Activated CD4-positive, alpha-beta memory T cell treated with anti-CD3 and anti-CD28 coated beads, Interleukin-2, amount 10 ng/mL, durations not matched to agents 7 days and 5 days (primary cell): ENCODE data around the gene COL13A1. TPM values are rescaled to one million over a fixed set of nuclear protein-coding genes. Genes with fewer than 3 reads are reported as not detected.

Experiments used
- CTCF ChIA-PET: fragments of 350-600 bp; sonication (Branson Sonifier 250); formaldehyde crosslinking; loops from one replicate; lab custom pipeline; 2021; ENCODE audit warnings: antibody characterized with exemption, inconsistent platforms; lab: Charles Lee
- POLR2A ChIA-PET: fragments of 350-600 bp; sonication (Branson Sonifier 250); formaldehyde crosslinking; loops from one replicate; lab custom pipeline; 2021; ENCODE audit warnings: antibody characterized with exemption; lab: Charles Lee
- DNase-seq: peaks from one replicate; pipeline ENCODE4 v3.0.0-alpha.2; 2020
- H3K27ac Mint-ChIP-seq: one replicate; pipeline ENCODE4 v1.8.0; 2021; ENCODE audit warnings: mild to moderate bottlenecking, mixed read lengths
- H3K27me3 Mint-ChIP-seq: one replicate; pipeline ENCODE4 v1.8.0; 2021; ENCODE audit warnings: mixed read lengths
- H3K36me3 Mint-ChIP-seq: one replicate; pipeline ENCODE4 v1.8.0; 2021; ENCODE audit warnings: low read depth, mixed read lengths
- H3K4me1 Mint-ChIP-seq: one replicate; pipeline ENCODE4 v1.8.0; 2021; ENCODE audit warnings: mixed read lengths
- H3K4me3 Mint-ChIP-seq: one replicate; pipeline ENCODE4 v1.8.0; 2021; ENCODE audit warnings: mild to moderate bottlenecking, mixed read lengths
- H3K9me3 Mint-ChIP-seq: one replicate; pipeline ENCODE4 v1.8.0; 2021; ENCODE audit warnings: mixed read lengths
- total RNA-seq, 2 experiments: library from RNA; stranded (reverse); gene quantifications; one replicate each; pipeline ENCODE4 v1.2.3, GENCODE V29; 2021

The COL13A1 gene
- total RNA-seq, 2 experiments from 2014 or later: not detected

DNA sequence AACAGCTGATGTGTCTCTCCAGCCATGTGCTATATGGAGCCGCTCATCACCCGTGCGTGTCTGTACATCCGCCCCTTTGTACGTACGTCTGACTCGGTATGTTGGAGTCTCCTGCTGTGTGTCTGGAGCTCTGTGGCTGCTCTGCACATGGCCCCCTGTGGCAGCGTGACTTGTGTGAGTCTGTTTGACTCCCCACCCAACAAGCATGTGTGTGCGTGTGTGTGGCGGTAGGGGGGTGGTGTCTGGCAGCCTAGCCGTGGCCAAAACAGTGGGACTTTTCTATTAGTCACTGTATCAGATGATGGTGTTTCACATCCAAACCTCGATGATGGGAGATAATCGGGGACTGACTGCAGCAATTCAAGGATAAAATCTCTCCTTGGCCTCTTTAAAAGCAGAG, 94.1 kb downstream of the COL13A1 start:
- Mint-ChIP-seq H3K36me3 (no peaks in the 10 kb centered on the region), H3K27me3 (no peaks in the 10 kb centered on the region), H3K4me3 (no peak overlapping the region), H3K9me3 (no peaks in the 10 kb centered on the region), H3K4me1 (no peaks in the 10 kb centered on the region), H3K27ac (no peak overlapping the region)
- ChIA-PET POLR2A (no interaction called here), CTCF (no interaction called here)
- DNase-seq: no peak

DNA sequence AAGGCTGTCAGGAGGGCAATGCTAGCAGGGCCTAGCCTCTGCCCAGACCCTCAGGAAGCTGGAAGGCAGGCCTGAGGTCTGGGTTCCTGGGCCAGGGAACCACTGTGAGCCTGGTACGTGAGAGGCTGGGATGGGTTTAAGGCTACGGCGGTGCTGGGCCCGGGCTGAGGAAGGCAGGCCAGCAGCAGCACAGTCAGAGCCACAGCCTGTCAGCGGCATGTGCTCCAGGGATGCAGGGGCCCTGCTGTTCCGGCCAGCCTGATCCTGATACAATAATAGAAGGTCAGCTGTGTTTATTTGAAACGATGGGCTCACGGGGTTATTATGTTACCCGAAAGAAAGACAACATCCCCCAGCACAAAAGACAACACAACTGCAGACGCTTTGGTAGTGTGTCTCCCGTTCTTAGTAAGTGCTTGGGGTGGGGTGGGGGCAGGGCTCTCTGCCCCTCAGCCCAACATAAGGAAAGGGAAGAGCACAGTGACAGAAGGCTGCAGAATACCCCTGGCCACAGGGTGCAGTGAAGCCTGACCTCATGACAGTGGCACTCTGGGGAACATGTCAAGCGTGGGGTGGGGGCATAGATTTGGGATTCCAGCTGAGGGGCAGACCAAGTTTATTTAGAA, 95.0 kb downstream of the COL13A1 start:
- Mint-ChIP-seq H3K36me3 (no peaks in the 10 kb centered on the region), H3K27me3 (no peaks in the 10 kb centered on the region), H3K4me1 (no peaks in the 10 kb centered on the region), H3K4me3 (no peak overlapping the region), H3K27ac (no peak overlapping the region), H3K9me3 (no peaks in the 10 kb centered on the region)
- ChIA-PET POLR2A (no interaction called here), CTCF (no interaction called here)
- DNase-seq: no peak

DNA sequence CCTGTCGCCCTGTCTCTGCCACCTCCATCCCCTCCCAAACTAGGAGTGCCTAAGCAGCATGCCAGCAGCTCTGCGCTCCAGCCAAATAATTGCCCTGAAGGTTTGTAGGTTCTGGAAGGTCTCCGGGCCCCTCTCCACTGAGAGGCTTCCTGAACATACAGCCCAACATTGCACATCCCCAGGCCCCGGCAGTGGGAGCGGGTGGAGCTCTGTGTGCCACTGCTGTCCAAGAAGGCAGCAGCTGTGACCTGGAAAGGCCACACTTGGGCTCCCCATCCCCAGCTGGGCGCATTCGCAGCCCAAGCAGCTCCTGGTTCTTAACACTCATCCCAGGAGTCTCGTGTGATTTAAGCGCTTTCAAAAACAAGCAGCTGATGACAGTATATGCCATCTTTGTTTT, 95.7 kb downstream of the COL13A1 start:
- Mint-ChIP-seq H3K27ac (no peak overlapping the region), H3K4me3 (no peak overlapping the region), H3K36me3 (no peaks in the 10 kb centered on the region), H3K27me3 (no peaks in the 10 kb centered on the region), H3K9me3 (no peaks in the 10 kb centered on the region), H3K4me1 (no peaks in the 10 kb centered on the region)
- ChIA-PET CTCF (interaction anchor here (0.8 kb wide), 1 partner anchor 17 kb away, joined by 4 read pairs; no protein-coding TSS in a partner anchor), POLR2A (no interaction called here)
- no peak for DNase-seq

DNA sequence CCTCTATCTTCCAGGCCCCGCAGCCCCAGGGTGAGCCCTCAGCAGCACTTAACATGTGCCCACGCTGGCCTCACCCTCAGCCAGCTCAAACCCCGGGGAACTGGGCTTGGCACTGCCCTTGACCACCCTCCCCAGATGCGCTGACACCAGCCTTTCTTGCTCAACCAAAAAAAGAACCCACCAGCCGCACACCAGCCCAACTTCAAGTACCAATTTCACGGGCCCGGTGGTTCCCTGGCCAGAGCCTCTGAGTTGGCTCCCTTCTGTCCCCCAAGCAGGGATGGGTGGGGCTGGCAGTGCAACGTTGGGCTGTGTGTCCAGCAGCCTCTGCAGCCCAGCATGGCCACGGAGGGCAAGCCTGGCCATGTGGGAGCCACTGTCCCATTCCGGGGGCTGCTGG, 96.3 kb downstream of the COL13A1 start:
- Mint-ChIP-seq H3K27ac (no peak overlapping the region), H3K9me3 (no peaks in the 10 kb centered on the region), H3K27me3 (no peaks in the 10 kb centered on the region), H3K36me3 (no peaks in the 10 kb centered on the region), H3K4me1 (no peaks in the 10 kb centered on the region), H3K4me3 (no peak overlapping the region)
- ChIA-PET CTCF (interaction anchor here (0.8 kb wide), 1 partner anchor 16 kb away, joined by 4 read pairs; no protein-coding TSS in a partner anchor), POLR2A (no interaction called here)
- DNase-seq: no peak

DNA sequence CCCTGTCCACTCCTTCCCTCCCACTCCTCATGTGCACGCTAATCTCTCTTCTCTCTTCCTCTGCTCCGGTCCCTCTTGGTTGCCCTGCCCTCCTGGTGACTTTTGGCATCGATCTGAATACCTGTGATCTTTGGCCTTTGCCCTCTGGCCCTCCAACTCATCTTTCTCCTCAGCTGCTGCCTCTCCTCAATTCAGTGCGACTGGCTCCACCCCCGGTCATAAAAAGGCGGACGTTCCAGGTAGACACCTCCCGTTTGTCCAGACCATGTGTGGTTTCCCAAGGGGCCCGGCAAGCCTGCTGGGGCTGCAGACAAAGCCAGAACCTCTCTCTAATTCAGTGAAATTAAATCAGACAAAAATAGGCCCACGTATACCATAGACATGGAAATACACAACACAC, 96.8 kb downstream of the COL13A1 start:
- Mint-ChIP-seq H3K4me3 (no peak overlapping the region), H3K36me3 (no peaks in the 10 kb centered on the region), H3K27ac (no peak overlapping the region), H3K9me3 (no peaks in the 10 kb centered on the region), H3K27me3 (no peaks in the 10 kb centered on the region), H3K4me1 (no peaks in the 10 kb centered on the region)
- DNase-seq: no peak
- CTCF ChIA-PET: no interaction called here
- POLR2A ChIA-PET: no interaction called here

DNA sequence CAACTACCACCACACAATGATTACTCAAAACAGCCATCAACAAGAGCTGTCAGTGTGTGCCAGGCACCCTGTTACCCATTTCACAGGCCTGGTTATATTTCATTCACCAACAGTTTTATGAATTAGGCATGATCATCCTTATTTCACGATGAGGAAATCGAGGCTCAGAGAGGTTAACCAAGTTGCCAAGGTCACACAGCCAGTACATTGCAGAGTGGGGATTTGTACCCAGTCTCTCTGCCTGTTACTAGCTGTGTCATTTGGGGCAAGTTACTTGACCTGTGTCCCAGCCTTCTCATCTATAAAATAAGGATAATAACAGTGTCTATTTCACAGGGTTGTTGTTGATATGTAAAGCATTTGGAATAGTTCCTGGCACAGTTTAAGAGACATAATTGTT, 97.2 kb downstream of the COL13A1 start:
- CTCF ChIA-PET: interaction anchor here (3.9 kb wide), 1 partner anchor 17 kb away, joined by 16 read pairs; no protein-coding TSS in a partner anchor
- no peak for DNase-seq
- POLR2A ChIA-PET: no interaction called here
- Mint-ChIP-seq H3K4me3 (no peak overlapping the region), H3K27me3 (no peaks in the 10 kb centered on the region), H3K27ac (no peak overlapping the region), H3K9me3 (no peaks in the 10 kb centered on the region), H3K36me3 (no peaks in the 10 kb centered on the region), H3K4me1 (no peaks in the 10 kb centered on the region)

DNA sequence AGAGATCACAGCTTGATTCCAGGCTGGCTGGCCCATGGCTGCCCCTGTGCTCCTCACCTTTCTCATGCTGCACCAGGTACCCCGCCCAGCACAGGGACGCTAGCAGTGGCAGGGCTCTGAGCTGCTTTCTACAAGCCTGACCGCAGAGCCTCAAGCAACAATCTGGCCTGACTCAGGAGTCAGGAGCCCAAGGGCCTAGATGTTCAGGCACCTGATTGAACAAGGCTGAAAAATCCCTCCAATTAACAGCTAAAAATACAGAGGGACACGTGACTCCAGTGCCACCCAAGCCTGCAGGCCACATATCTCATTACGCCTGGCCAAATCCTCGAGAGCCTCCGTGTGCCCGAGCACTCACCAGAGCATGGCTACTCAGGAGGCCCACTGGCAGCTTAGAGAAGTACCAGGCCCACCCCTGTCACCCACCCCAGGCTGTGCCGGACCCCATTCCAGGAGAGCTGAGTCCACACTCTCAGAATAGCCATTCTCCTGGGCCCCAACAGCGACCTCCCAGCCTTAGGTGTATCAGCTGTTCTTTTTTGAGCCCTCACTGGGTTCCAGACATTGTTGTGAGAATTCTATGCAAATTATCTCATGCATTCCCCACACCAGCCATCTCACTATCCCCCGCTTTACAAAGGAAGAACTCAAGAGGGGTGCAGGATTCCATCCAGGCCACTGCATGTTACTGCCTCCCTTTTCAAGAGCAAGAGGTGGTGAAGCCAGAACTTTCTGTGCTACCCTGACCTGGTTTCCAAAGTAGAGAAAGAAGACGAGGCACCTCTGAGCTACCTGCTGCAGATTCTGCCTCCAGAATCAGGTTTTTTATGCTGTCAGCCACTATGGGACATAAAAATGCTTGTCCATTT, 98.3 kb downstream of the COL13A1 start:
- Mint-ChIP-seq H3K27ac (no peak overlapping the region), H3K27me3 (no peaks in the 10 kb centered on the region), H3K4me3 (no peak overlapping the region), H3K9me3 (no peaks in the 10 kb centered on the region), H3K4me1 (no peaks in the 10 kb centered on the region), H3K36me3 (no peaks in the 10 kb centered on the region)
- POLR2A ChIA-PET: no interaction called here
- CTCF ChIA-PET: interaction anchor here (1.0 to 3.9 kb wide), 2 partner anchors 13 to 16 kb away, joined by 3 to 16 read pairs; no protein-coding TSS in a partner anchor
- no peak for DNase-seq

DNA sequence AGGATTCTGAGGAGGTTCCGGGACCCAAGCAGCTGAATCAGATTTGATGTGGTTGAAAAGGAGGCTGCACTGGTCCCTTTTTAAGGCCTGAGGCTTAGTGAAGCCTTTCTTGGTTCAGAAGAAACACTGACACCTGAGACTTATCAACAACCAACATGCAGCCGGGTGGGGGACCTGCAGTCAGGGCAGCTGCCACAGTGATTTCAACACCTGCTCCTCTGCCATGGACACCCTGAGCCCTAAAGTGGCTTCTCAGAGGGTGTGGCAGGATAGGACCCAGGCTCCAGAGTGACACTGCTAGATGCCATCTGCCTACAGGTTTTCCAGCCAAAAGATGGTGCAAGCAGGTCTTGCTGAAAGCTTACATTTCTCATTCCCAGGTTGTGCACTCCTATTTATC, 99.3 kb downstream of the COL13A1 start:
- POLR2A ChIA-PET: no interaction called here
- no peaks in the 10 kb centered on the region for H3K27me3 Mint-ChIP-seq
- H3K9me3 Mint-ChIP-seq: no peaks in the 10 kb centered on the region
- CTCF ChIA-PET: interaction anchor here (1.0 to 3.9 kb wide), 4 partner anchors 12 to 182 kb away, joined by 3 to 16 read pairs (median 3); no protein-coding TSS in a partner anchor
- H3K36me3 Mint-ChIP-seq: no peaks in the 10 kb centered on the region
- no peak overlapping the region for H3K27ac Mint-ChIP-seq
- no peak overlapping the region for H3K4me3 Mint-ChIP-seq
- no peak for DNase-seq
- H3K4me1 Mint-ChIP-seq: no peaks in the 10 kb centered on the region

DNA sequence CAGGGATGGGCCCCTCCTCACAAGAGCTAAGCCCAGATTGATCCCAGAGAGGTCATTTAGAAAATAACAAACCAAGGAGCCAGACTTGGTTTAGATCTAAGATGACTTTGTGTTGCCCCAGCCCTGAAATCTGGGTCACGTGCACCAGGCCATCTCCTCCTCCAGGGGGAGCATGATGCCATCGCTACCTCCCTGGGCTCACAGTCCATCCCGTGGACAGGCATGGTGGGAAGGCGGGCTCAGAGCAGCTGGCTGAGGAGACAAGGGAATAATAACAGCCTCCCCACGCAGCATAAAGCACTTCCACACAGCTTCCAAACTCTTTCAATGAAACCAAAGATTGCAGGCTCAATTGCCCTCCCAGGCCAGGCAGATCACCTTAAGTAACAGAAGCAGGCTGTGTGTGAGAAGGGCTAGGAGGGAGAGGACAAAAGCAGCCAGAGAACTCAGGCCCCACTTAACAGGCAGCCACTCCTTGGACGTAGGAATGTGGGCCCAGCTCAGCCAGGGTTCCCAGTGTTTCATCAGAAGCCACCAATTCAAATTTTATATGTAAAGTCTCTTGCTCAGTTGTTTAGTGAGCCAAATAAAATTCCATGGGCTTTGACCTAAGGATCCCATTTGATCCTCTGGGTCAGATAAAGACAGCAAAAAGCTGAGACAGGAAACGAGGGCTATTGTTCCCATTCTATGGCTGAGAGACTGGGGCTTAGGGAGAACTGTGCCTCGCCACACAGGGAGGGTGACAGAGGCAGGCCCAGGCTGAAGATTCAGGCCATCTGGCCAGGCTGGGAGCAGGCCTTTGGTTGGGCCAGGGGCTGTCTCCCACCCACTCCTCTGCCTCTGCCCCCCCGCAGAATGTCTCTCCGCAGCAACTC, 100.2 kb downstream of the COL13A1 start:
- no peaks in the 10 kb centered on the region for H3K27me3 Mint-ChIP-seq
- H3K9me3 Mint-ChIP-seq: no peaks in the 10 kb centered on the region
- POLR2A ChIA-PET: no interaction called here
- peak; percentile 18 for DNase-seq
- H3K27ac Mint-ChIP-seq: no peak overlapping the region
- H3K4me3 Mint-ChIP-seq: no peak overlapping the region
- H3K36me3 Mint-ChIP-seq: no peaks in the 10 kb centered on the region
- CTCF ChIA-PET: interaction anchor here (1.0 to 3.9 kb wide), 3 partner anchors 14 to 183 kb away, joined by 3 to 16 read pairs (median 3); no protein-coding TSS in a partner anchor
- H3K4me1 Mint-ChIP-seq: no peaks in the 10 kb centered on the region

DNA sequence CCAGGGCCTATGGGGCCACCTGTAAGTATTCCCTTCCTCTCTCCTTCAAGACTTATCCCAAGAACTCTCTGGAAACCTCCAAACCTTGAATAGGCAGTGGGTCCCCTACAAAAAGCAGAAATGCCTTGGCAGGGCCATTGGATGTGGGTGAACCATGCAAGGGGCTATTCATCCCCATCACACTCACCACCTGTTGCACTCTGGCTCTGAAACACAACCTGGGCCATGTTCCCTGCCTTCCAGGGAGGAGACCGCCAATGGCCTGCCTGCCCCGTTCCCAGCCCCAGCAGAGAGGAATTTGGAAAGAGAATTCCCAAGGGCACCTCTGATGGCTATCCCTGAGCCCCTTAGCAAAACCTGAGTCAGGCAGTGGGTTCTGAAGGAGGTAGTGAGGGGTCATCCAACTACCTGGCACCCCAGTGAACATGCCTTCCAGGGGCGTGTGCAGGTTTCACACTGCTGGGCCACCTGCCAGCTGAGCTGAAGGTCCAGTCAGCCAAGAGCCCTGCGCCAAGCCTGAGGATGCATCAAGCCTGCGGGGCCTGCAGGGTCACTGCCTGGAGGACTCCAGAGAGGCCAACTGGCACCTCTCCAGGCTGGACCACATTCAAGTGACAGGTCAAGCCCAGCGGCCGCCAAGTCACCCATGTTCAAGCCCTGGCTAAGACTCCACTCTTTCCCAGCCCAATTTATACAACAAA, 101.3 kb downstream of the COL13A1 start:
- no peak for DNase-seq
- Mint-ChIP-seq H3K27me3 (peaks cover 3% of the 10 kb centered on the region), H3K27ac (no peak overlapping the region), H3K9me3 (no peaks in the 10 kb centered on the region), H3K36me3 (no peaks in the 10 kb centered on the region), H3K4me3 (no peak overlapping the region), H3K4me1 (no peaks in the 10 kb centered on the region)
- ChIA-PET CTCF (interaction anchor here (3.9 kb wide), 1 partner anchor 13 kb away, joined by 16 read pairs; no protein-coding TSS in a partner anchor), POLR2A (no interaction called here)

DNA sequence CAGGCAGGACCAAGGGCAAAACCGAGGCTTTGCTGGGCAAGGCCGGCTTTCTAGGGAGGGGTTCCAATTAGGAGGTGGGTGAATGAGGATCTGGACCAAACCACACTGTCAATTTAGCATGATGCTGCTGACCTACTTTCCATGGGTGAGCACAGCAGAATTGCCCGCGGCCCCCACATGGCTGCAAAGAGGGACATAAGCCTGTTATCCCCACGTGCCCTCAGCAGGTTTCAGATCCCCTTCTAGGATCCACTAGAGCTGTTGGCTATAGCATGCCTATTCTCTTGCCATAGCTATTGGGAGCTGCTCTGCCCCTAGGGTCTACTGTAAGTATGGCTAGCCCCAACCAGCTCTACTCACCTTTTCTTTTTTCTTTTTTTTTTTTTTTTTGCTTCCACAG, 102.8 kb downstream of the COL13A1 start:
- ChIA-PET CTCF (interaction anchor here (1.1 to 1.8 kb wide), 2 partner anchors 10 to 241 kb away, joined by 3 to 11 read pairs; no protein-coding TSS in a partner anchor), POLR2A (no interaction called here)
- H3K4me3 Mint-ChIP-seq: no peak overlapping the region
- H3K27ac Mint-ChIP-seq: no peak overlapping the region
- no peaks in the 10 kb centered on the region for H3K9me3 Mint-ChIP-seq
- no peaks in the 10 kb centered on the region for H3K36me3 Mint-ChIP-seq
- no peaks in the 10 kb centered on the region for H3K4me1 Mint-ChIP-seq
- DNase-seq: no peak
- peaks cover 3% of the 10 kb centered on the region for H3K27me3 Mint-ChIP-seq

DNA sequence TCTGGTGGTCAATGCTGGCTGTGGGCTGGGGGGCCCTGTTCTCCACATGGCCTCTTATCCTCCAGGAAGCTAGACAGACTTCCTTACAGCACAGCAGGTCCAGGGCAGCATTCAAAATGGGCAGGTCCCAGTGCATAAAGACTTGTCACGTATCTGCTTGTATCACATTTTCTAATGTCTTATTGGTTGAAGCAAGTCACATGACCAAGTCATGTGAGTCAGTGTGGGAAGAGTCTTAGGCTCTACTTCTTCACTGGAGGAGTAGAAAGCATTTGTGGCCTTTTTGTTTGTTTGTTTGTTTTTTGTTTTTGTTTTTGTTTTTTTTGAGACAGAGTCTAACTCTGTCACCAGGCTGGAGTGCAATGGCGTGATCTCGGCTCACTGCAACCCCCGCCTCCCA, 104.7 kb downstream of the COL13A1 start:
- H3K27me3 Mint-ChIP-seq: peaks cover 3% of the 10 kb centered on the region
- H3K4me3 Mint-ChIP-seq: no peak overlapping the region
- H3K9me3 Mint-ChIP-seq: no peaks in the 10 kb centered on the region
- no peak for DNase-seq
- ChIA-PET POLR2A (no interaction called here), CTCF (no interaction called here)
- no peaks in the 10 kb centered on the region for H3K36me3 Mint-ChIP-seq
- H3K4me1 Mint-ChIP-seq: no peaks in the 10 kb centered on the region
- no peak overlapping the region for H3K27ac Mint-ChIP-seq
